HG03521 (cell line): ENCODE results near the gene CDHR5.

ENCODE experiments used
- ATAC-seq: cut with Tn5 transposase; IDR thresholded peaks from one replicate; pipeline ENCODE4 v1.9.1; 2021; ENCODE audit warnings: mild to moderate bottlenecking, moderate library complexity; ENCODE audit not compliant: unreplicated experiment

The CDHR5 gene

DNA sequence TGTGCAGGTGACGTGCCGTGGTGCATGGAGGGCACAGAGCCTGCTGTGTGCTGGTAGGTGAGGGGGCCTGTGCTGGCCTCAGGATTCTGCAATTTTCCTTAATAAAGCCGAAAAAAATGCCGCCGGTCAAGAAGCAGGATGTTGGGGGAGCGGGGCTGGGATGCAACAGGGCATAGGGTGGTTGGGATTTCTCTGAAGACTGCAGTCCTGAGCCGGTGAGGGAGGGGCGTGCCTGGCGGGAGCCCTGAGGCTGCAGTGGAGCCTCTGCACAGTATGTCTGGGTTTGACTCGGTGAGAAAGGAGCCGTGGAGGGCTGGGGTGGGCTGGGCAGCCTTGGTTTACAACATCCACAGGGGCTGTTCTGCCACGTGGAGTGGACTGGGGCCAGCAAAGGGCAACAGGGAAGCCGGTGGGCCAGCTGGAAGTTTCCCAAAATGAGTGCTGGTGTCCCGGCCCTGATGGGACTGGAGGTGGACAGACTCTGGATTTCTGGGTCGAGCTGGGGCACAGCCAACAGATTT, 1.3 kb downstream of the CDHR5 start:
- no peak for ATAC-seq

DNA sequence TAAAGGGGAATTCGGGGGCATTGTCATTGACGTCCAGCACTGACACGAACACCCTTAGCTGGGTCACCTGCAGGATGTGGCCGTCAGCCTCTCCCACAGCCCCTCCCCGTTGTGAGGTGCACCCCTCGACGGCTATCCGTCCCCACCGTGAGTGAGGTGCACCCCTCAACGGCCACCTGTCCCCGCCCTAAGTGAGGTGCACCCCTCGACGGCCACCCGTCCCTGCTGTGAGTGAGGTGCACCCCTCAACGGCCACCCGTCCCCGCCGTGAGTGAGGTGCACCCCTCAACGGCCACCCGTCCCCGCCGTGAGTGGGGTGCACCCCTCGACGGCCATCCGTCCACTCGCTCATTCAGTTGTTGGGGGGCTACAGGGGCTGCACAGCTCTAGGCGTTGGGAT, 2.9 kb downstream of the CDHR5 start:
- ATAC-seq, result no peak

DNA sequence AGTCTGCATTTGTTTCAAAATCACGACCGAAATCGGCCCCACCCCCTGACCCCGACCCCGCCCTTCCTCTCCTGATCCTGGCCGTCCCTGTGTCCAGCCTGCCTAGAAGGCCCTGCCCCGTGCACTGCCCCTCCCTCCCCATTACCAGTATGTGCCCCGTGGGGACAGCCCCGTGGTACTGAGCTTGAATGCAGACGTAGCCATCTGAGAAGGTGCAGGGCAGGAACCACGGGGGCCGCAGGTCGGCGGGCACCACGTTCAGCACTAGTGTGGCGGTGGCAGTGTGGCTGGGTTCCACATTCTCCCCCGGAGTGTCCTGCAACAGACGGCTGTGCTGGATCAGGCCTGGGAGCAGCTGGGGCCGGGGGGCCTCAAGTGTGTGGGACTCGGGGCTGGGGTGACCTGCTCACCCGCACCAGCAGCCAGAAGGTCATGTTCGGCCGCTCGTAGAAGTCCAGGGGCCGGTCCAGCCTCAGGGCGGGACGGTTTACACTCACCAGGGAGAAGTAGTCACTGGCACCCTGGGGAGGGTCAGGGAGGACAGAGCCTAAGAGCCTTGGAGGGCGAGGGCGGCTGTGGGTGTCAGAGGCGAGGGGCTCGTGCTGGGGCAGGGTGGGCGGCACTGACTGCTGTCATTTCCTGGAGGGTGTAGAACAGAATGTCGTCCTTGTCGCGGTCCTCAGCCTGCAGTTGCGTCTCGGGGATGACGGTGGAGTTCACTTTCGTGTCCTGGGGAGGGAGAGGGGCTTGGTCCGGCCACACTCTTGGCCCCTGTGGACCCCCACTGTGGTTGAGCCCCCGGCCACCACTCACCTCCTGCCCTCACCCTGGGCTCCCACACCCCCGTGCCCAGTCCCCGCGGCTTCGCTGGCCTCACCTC, 3.6 kb downstream of the CDHR5 start:
- no peak for ATAC-seq

DNA sequence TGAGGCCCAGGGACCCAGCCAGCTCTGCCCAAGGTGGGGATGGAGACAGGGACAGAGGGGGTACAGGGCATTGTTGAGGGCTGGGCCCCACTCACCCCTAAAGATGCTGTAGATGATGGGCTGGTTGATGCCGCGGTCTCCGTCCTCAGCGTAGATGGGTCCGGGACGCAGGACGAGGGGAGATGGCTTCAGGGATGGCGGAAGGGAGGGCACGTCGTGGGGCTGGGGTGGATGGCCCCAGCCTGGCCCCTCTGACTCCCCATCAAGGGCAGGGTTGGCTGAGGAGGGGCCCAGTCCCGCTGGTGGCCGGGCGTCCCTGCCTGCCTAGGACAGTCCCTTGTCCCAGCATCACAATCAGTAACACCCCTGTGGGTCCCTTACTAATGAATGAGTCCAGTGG, 4.6 kb downstream of the CDHR5 start:
- ATAC-seq, result no peak

DNA sequence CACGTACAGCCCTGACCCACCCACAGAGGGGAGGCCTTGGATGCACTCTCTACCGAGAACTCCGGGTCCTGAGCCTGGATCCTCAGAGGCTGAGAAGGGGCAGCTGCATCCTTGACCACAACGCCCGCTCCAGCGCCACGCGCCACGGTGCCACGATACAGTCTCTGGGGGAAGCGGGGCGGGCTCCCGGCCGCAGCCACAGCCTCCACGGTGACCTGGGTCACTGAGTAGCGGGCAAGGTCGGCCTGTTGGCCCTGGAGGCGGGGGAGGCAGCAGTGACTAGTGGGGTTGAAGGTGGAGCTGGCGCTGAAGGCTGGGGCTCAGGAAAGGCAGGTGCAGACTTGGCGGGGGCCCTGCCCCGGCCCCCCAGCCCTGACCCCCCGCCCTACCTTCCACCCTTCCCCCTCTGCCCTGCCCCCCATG, 5.1 kb downstream of the CDHR5 start:
- ATAC-seq, result no peak

DNA sequence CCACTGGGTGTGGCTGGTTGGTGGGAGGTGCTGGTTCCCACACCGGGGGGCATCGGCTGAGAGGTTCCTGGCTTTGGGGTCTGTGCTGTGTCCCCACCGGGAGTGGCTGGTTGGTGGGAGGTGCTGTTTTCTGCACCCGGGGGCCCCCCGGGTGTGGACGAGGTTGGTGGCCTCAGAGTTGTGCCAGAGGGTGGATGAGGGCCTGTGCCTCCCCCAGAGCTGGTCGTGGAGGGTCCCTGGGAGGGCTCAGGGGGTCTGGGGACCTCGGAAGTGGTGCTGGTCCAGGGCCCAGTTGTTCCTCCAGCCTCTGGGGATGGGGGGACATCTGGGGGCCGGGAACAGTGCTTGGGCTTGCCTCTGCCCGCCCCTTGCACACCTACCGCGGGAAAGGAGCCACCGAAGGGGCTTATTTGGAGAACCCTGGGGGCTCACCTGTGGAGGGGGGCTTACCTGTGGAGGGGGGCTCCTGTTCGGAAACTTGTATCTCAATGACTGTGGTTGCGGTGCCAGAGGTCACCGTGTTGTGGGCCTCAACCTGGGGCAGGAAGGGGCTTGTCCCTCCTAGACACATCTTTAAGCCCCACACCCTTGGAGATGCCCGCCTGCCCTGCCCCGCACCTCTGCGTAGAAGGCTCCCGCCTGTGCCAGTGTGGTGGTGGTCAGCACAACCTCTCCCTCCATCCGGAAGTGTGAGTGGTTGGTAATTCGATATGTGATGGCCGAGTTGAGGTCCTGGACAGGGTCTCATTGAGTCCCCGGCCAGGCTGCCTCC, 5.7 kb downstream of the CDHR5 start:
- ATAC-seq, result no peak

DNA sequence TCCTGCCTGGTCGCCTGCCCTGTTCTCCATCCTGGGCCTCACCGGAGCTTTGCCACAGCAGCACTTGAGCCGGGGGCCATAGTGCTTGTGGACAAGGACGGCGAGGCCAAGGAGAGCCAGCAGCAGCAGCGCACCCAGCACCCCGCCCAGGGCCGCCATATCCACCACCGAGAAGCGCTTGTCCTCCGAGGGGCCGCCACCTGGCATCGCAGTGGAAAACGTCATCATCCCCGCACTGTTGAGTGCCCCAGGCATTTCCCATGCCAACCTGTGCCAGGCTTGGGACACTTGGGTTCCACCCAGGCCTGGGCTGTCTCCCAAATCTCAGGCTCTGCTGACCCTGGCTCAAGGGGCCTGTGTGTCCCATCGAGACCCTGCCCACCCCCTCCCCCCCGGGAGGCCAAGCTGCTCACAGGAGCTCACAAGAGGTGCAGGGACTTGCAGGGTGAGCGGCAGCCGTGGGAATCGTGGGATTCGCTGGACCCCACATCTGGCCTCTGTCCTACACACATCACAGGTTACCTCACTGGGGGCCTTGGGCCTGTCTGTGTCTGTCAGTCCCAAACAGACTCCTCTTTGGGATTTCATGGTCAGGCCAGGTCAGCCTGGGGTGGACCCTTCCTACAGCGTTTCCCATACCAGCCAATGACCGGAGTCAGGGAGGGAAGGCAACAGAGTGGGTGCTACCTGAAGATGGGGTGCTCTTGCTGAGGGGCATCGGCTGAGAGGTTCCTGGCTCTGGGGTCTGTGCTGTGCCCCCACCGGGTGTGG, 6.7 kb downstream of the CDHR5 start:
- ATAC-seq, result no peak

DNA sequence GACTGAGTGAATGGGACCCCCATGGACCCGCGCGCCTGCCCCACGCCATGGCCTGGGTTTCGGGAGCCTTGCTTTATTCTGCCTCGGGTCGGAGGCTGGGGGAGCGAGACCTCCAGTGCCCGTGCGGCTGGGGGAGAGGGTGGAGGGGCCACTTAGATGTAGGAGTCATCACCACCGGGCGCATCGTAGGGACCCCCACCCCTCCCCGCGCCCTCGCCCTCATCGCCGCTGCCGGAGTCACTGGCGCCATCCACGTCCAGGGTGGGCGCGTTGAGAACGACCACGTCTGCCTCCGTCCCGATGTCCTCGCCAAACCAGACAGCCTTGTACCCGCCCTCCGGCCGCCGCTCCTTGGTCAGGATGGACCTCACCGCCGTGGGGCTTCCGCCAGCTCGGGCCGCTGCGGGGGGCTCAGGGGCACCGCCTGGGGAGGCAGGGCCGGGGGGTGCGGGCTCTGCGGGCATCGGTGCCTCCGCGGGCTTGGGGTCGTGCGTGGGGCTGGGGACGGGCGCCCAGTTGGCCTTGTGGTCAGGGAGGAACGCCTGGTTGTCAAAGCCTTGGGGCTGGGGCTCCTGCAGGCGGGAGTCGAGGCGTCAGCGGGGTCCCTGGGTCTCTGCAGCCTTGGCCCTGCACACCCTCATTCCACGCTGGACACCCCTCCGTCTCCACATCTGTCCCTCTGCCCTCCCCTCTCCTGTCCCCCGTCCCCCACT, 7.4 kb downstream of the CDHR5 start:
- no peak for ATAC-seq

DNA sequence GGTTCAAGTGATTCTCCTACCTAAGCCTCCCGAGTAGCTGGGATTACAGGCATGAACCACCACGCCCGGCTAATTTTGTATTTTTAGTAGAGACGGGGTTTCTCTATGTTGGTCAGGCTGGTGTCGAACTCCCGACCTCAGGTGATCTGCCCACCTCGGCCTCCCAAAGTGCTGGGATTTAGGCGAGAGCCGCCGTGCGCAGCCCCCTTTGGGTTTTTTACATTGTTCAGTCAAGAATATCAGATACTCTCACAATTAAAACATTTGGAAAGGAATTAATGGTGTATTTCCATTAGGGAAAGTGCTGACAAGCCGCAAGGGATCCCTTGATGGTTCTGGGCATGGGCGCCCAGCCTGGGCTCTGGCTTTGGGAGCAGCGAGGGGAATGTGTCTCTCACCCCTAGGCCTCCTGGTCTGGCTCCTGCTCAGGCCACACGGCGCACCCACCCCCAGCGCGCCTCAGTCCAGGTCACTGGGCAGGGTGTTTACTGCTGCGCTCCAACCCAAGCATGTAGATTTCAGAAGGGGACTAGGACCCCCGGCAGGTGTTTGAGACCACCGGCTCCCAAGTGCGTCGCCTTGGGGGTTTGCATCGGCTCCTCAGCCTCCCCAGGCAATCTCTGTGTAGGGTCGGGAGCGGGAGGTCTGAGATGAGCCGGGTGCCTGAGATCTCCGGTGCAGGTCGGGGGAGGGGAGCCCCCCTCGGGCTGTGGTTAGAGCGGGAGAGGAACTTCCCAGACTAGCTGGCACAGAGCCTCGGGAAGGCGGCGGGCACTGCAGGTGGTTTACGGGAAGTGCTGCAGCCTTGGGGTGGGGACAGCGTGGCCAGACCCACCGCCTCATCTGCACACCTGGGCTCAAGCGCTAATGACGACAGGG, 8.2 kb downstream of the CDHR5 start:
- no peak for ATAC-seq

DNA sequence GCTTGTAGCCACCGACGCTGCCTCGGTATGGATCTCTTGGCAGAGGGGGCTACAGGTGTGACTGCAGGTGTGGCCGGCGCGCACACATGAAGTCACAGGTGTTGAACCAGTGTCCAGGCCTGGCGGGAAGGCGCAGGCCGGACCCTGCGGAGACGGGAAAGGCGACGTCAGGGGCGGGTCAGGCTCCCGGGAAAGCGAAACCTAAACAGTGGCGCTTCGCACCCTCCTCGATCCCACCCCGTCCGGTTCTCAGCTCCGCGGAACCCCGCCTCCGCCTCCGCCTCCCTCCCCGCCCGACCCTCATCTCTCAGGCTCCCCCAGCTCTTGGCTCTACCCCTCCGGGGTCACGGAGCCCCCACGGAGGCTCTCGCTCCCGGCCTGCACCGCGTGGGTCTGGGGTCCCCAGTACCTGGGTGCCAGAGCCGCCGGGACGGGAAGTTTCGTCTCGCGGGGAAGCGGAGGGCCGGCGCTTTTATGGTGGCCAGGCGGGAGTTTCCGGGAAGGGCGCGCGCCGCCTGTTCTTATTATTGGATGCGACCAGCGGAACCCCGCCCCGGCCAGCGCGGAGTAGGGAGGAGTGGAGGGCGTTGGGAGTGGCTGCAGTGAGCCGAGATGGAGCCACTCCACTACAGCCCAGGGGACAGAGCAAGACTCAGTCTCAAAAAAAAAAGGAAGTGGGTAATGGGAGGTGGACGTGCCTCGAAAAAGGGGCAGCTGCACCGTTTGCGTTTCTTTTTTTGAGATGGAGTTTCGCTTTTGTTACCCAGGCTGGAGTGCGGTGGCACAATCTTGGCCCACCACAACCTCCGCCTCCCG, 9.0 kb downstream of the CDHR5 start, which contains the start of gene IRF7:
Gene IRF7 (minus strand): TSS at position 447 of the 816 bp plus-strand sequence. CDS start 586 bp downstream, outside the sequence.
- peak; percentile 70 for ATAC-seq

DNA sequence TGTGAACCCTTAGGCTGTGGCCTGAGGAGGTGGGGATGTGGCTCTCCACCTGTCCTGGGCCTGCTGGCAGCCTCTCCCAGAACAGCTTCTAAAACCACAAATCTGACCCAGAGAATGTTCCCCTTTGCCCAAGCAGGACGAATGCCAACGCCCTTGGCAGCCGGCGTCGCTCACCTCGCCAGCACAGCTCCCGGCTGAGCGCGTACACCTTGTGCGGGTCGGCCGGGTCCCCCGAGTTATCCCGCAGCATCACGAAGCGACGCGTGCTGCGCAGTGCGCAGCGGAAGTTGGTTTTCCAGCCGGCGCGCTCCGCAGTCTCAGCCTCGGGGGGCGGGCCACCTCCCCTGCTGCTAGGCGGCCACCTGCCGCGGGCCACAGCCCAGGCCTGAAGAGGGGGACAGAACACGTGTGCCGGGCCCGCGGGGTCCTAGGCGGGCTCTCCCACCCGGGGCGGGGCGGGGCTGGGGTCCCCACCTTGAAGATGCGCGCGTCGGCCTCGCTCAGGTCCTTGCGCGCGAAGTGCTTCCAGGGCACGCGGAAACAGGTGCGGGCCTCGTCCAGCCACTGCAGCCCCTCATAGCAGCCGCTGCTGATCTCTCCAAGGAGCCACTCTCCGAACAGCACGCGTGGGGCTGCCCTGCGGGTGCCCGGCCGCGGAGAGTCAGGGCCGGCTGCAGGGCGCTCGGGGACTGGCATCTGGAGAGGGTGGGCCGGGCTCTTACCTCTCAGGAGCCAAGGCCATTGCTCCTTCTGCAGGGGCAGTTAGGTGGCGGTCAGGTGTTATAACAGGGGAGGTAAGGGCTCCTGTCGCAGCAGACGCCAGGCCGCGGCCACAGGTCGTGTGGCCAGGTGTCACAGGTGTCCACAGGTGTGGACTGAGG, 9.9 kb downstream of the CDHR5 start:
- ATAC-seq, result no peak

DNA sequence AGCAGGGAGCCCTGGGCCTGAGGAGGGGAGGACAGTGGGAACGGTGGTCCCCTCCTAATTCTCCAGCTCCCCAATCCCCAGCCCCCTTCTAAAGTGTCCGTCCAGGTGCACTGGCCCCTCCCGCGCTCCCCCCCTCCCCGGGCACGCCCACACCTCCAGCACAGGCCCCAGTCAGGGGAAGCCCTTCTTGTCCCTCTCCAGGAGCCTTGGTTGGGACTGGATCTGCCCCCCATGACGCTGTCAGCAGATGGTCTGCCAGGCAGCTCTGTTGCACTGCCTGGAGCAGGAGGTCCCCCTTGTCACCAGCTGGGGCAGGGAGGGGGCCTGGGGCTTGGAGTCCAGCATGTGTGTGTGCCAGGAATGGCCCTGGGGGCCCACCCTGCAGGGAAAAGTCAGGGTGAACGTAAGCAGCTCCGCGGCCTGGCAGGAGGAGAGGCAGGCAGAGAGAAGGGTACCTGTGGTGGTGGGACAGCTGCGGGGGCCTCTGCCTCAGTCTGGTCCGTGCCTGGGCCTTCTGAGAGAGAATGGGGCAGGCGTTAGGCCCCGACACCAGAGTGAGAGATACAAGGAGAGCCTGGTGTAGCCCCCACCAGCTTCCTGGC, 10.6 kb downstream of the CDHR5 start:
- ATAC-seq, result no peak

DNA sequence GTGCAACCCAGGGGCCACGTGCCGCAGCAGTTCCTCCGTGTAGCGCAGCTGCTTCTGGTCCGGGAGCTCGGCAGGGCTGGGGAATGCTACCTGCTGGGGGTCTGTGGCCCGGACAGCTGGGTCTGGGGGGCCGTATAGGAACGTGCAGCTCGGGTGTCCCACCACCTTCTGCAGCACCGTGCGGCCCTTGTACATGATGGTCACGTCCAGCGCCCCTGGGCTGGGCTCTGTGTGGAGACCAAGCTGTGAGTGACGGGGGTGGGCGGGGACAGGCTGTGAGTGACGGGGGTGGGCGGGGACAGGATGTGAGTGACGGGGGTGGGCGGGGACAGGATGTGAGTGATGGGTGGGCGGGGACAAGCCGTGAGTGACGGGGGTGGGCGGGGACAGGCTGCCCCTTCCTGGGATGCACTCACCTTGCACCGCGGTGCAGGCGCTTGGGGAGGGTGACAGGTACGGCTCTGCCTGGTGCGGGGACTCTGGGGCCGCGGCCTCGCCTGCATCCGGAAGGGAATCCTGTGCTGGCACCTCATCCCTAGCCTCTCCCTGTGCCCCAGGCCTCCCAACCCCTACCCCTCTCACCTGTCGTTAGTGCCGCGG, 11.3 kb downstream of the CDHR5 start:
- no peak for ATAC-seq

DNA sequence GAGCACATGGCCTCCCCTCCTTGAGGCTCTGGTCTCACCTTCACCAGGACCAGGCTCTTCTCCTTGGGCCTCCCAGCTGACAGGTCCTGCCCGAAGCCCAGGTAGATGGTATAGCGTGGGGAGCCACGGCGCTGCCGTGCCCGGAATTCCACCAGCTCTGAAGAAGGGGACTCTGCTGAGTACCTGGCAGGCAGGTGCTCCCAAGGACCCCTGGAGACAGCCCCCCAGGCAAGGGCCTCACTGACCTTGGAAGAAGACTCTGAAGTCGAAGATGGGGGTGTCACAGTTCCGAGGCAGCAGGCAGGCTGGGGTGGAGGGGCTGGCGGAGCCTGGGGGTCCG, 11.8 kb downstream of the CDHR5 start:
- no peak for ATAC-seq

DNA sequence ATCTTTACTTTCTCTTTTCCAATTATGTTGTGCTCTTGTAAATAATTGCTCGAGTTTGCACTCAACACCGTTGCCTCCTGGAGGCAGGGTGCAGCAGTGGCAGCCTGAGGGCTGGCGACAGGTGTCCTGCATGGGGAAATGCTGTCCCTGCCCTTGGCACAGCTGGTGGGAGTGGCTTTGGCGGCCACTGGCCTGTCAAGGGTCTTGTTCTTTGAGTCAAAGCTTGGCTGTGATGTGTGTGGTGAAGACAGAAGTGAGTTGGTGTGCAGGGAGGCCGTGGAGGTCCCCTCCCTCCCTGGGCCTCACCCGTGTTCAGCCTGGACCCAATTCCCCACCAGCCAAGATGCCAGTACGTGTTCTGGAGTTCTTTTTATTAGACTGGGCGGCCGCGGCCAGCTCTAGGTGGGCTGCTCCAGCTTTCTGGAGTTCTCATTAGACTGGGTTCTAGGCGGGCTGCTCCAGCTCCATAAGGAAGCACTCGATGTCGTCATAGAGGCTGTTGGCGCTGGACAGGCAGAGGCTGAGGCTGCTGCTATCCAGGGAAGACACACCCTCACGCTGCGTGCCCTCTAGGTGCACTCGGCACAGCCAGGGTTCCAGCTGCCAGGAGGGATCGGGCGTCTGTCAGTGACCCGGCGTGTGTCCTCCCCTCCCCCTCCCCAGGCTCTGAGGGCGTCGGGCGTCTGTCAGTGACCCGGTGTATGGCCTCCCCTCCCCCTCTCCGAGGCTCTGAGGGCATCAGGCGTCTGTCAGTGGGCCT, 12.4 kb downstream of the CDHR5 start:
- ATAC-seq, result no peak
